ENCODE data around the gene EXOSC10. TPM values are rescaled to one million over a fixed set of nuclear protein-coding genes. Genes with fewer than 3 reads are reported as not detected.
"Not testable (repeated sequence)": the region's sequence is repeated elsewhere in the genome, so short reads cannot be mapped to it uniquely, and the experiment has no call there.

EXOSC10 gene
- total RNA-seq, 1 experiment from 2014 or later = 72.4 TPM

DNA sequence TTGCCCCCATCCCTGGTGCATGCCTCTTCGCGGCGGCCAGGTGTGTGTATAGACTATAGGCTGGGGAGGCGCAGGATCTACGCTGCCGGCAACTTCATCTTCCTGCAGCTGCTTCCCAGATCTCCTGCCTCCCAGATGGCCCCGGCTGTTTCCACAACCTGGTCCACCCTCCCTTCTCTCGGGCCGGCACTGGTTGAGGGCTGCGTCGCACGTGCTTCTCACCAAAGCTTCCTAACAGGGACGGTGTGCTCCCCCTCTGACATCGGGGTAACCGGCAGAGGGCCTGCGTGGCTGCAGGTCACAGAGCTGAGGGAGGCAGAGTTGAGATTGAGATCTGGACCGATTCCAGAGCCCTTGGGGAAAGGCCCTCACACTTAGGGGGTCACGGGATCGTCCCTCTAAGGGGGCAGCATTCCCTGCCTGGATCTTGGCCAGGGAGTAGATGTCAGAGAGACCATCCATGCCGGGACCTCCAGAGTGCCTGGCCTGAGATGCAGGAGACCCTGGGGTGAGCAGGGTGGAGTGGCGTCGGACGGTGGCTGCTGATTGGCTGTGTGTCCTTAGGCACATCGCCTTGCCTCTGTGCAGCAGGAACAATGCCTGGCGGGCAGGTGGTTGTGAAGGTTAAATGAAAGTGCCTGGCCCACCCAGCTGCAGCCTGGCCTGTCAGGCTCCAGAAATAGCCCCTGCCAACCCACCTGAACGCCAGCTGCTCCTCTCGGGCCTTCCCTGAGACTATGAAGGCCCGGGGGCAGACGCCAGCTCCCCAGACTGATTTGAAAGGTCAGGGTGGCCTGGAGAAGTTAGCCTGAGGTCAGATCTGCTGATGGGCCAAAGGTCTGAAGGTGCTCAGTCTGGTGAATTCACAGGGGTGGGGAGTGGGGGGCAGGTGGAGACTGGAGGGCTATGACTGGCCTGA lies 46.6 kb downstream of the EXOSC10 start:
- H3K27me3 ChIP-seq (replicated peaks) = no peaks in the 10 kb centered on the region
- H3K27ac ChIP-seq = no peak overlapping the region
- no peaks in the 10 kb centered on the region for H3K9me3 ChIP-seq (replicated peaks)
- H3K4me1 ChIP-seq (replicated peaks) = no peaks in the 10 kb centered on the region
- H3K4me3 ChIP-seq = no peak overlapping the region
- peaks cover 26% of the 10 kb centered on the region for H3K36me3 ChIP-seq
- no peak for DNase-seq (ENCODE audit: low read depth in 1 of 2, low spot score in 2 of 2)

DNA sequence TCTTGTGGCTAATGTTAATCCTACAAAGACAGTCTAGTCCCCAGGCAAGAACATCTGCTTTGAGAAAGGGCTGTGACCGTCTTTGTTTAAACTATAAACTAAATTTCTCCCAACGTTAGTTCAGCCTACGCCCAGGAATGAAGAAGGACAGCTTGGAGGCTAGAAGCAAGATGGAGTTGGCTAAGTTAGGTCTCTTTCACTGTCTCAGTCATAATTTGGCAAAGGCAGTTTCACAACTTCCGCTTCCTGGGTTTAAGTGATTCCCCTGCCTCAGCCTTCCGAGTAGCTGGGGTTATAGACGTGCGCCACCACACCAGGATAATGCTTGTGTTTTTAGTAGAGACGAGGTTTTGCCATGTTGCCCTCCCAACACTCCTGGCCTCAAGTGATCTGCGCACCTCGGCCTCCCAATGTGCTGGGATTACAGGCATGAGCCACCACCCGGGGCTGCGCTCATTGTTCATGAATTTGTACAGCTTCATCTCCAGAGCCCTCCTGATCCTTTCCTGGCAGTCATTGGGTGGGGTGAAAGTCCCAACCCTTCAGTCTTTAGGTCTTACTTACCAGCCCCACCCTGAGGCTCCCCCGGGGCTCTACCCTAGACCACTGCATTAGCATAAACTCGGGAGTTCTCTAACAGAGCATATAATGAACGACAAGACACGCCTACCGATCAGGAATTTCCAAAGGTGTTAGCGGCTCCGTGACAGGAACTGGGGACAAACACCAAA lies 47.7 kb downstream of the EXOSC10 start:
- Histone ChIP-seq H3K36me3 (peaks cover 16% of the 10 kb centered on the region), H3K4me1 (replicated peaks) (no peaks in the 10 kb centered on the region), H3K9me3 (replicated peaks) (no peaks in the 10 kb centered on the region), H3K27ac (no peak overlapping the region), H3K27me3 (replicated peaks) (no peaks in the 10 kb centered on the region), H3K4me3 (no peak overlapping the region)
- DNase-seq (ENCODE audit: low read depth in 1 of 2, low spot score in 2 of 2) = no peak

DNA sequence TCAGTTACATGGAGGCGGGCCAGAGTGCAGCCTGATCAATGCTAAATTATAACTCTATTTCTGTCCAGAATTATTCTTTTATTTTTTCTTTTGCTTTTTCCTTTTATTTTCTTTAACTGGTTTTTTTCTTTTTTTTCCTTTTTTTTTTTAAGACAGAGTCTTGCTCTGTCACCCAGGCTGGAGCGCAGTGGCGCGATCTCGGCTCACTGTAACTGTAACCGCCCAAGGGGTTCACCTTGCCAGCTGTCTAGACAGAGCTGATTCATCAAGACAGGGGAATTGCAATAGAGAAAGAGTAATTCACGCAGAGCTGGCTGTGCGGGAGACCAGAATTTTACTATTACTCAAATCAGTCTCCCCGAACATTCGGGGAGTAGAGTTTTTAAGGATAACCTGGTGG lies 48.5 kb downstream of the EXOSC10 start:
- H3K4me3 ChIP-seq, H3K36me3 ChIP-seq: not testable (repeated sequence)

DNA sequence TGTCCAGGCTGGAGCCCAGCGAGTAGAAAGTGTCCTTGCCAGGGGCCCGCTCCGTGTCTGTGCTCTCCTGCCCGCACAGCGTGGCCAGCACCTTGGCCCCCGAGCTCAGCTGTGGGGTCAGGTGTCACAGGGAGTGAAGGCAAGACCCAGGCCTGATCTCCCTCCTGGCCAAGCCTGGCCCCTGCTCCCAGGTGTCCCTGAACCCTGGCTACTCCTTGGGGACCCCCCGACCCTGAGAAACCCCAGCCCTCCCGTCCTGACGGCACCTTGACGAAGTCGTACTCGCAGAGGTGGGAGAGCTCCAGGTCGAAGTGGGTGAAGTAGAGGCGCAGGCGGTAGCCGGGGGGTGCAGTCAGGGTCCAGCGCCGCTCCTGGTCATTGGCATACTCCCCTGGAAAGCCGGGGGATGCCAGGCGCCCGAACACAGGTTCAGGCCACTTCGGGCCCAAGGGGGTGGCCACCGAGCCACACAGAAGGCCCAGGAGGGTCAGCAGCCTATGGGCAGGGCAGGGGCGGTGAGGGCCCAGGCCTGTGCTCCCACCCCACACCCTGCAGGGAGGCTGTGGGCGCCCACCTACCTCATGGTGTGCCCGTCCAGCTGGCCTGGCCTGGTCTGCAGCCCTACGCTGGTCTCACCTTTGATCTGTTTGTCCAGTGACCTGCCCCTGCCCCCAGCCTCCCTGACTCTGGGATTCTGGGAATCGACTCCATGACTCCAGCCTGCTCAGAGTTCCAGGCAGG lies 52.9 kb downstream of the EXOSC10 start, which contains the start of gene MASP2:
Gene MASP2 (minus strand): TSS at position 615 of the 741 bp plus-strand sequence. CDS start 32 bp downstream, at position 583.
- Histone ChIP-seq H3K36me3 (no peaks in the 10 kb centered on the region), H3K27me3 (replicated peaks) (no peaks in the 10 kb centered on the region), H3K27ac (no peak within 1 kb of the TSS), H3K9me3 (replicated peaks) (no peaks in the 10 kb centered on the region), H3K4me3 (no peak within 1 kb of the TSS), H3K4me1 (replicated peaks) (no peaks in the 10 kb centered on the region)
- DNase-seq (ENCODE audit: low read depth in 1 of 2, low spot score in 2 of 2) = no peak

More for the DNA sequence above, 48.5 kb downstream of the EXOSC10 start:
- H3K4me1 ChIP-seq (replicated peaks); DNase-seq (ENCODE audit: low read depth in 1 of 2, low spot score in 2 of 2); H3K27ac ChIP-seq; H3K27me3 ChIP-seq (replicated peaks); H3K9me3 ChIP-seq (replicated peaks): not testable (repeated sequence)

DNA sequence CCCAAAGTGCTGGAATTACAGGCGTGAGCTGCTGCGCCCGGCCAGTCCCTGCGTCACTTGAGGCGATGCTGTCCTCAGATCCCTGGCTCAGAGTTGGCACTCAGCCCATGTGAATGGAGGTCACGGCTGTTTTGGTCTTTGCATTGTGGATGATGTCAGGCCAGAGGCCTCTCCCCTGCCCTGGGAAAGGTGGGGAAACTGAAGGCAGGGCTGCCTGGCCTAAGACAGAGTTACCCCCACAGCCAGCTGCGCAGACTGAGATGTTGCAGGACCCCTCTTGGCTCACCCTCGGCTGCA lies 53.5 kb downstream of the EXOSC10 start:
- Histone ChIP-seq H3K4me3 (no peak overlapping the region), H3K27me3 (replicated peaks) (no peaks in the 10 kb centered on the region), H3K27ac (no peak overlapping the region), H3K9me3 (replicated peaks) (no peaks in the 10 kb centered on the region), H3K4me1 (replicated peaks) (no peaks in the 10 kb centered on the region), H3K36me3 (no peaks in the 10 kb centered on the region)
- no peak for DNase-seq (ENCODE audit: low read depth in 1 of 2, low spot score in 2 of 2)

DNA sequence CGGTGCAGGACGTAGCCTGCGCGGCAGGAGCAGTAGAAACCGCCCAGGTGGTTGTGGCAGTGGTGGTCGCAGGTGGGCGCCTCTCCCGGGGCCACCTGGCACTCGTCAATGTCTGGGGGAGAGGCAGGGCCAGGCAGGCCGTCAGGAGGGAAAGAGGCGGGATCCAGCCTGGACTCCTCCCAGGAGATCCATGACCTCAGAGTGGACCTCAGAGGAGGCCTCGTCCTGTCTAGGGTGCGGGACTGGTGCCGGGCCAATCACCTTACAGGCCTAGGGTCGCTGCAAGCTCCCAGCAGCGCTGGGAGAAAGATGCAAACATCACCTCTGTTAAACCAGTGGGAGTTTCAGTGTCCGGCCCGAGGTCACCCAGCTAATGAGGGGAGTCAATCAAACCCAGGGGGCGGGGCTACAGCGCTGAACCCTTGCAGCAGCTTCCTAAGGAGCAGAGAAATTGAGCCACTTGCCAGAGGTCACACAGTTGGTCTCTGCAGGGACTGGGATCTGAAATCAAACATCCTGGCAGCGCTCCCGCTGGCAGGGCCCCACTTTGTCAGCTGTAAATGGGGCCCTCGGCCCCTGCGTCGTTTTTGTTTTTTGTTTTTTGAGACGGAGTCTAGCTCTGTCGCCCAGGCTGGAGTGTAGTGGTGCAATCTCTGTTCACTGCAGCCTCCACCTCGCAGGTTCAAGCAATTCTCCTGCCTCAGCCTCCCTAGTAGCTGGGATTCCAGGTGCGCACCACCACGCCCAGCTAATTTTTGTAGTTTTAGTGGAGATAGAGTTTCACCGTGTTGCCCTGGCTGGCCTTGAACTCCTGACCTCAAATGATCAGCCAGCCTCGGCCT lies 54.0 kb downstream of the EXOSC10 start:
- Histone ChIP-seq H3K27me3 (replicated peaks) (no peaks in the 10 kb centered on the region), H3K4me1 (replicated peaks) (no peaks in the 10 kb centered on the region), H3K9me3 (replicated peaks) (no peaks in the 10 kb centered on the region), H3K4me3 (no peak overlapping the region), H3K36me3 (no peaks in the 10 kb centered on the region), H3K27ac (no peak overlapping the region)
- DNase-seq (ENCODE audit: low read depth in 1 of 2, low spot score in 2 of 2) = no peak

DNA sequence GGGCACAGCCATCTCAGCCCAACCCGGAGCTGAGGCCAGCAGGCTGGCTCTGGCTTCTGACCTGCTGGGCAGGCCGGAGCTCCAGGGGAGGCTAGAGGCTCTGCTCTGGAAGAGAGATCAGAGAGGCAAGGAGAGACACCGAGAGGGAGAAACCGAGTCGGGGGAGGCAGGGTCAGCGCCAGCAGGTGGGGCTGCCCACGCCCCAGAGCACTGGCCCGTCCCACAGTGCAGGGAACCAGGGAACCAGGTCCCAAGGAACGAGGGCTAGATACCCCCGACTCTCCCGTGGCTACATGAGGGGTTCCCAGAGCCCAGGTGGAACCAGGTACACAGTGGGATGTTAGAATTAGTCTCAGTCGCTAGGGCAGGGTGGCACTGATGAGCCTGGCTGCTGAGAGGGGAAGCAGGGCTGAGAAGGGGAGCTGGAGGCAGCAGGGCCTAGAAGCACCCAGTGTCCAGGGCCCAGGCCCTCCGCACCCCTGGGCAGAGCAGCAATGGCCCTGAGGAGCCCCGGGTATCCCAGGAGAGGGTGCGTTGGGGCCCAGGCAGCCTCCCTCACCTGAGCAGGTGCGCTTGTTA lies 54.7 kb downstream of the EXOSC10 start:
- no peak overlapping the region for H3K4me3 ChIP-seq
- no peak for DNase-seq (ENCODE audit: low read depth in 1 of 2, low spot score in 2 of 2)

DNA sequence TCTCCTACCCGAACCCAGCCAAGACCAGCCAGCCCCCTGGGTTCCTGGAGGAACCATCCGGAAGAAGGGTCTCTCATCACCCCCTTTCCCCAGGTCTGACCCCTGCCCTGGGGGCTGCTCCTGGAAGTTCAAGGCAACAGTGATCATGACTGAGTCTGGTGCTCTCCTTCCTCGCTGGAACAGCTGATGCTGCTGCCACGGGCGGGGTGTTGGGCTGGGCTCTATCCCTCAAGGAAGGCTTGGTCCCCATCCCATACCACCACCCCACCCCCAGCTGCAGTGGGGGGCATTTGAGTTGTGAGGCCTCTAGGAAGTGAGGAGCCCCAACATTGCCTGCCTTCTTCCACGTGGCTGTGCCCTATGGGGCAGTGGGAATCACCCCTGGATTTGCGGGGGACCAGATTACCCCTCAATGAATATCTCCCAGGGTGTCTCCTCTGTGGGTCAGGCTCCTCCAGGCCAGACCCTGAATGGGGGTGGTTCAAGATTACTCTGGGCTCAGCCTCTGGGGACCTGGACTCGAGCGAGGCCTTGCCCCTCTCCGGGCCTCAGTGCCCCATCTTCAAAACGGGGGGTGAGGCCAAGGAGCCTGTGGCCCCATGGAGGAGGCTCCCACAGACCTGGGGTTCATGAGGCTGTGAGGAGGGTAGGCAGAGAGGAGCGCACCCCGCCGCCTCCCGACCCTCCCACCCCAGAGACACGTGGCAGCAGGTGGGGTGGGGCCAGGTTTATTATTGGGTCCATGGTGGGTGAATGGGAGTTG lies 55.4 kb downstream of the EXOSC10 start:
- no peaks in the 10 kb centered on the region for H3K4me1 ChIP-seq (replicated peaks)
- no peak for DNase-seq (ENCODE audit: low read depth in 1 of 2, low spot score in 2 of 2)
- H3K27me3 ChIP-seq (replicated peaks) = no peaks in the 10 kb centered on the region
- H3K4me3 ChIP-seq = no peak overlapping the region
- H3K36me3 ChIP-seq = no peaks in the 10 kb centered on the region
- no peaks in the 10 kb centered on the region for H3K9me3 ChIP-seq (replicated peaks)
- H3K27ac ChIP-seq = no peak overlapping the region

More for the DNA sequence above, 54.7 kb downstream of the EXOSC10 start:
- Histone ChIP-seq H3K36me3 (no peaks in the 10 kb centered on the region), H3K4me1 (replicated peaks) (no peaks in the 10 kb centered on the region), H3K9me3 (replicated peaks) (no peaks in the 10 kb centered on the region), H3K27ac (no peak overlapping the region), H3K27me3 (replicated peaks) (no peaks in the 10 kb centered on the region)

DNA sequence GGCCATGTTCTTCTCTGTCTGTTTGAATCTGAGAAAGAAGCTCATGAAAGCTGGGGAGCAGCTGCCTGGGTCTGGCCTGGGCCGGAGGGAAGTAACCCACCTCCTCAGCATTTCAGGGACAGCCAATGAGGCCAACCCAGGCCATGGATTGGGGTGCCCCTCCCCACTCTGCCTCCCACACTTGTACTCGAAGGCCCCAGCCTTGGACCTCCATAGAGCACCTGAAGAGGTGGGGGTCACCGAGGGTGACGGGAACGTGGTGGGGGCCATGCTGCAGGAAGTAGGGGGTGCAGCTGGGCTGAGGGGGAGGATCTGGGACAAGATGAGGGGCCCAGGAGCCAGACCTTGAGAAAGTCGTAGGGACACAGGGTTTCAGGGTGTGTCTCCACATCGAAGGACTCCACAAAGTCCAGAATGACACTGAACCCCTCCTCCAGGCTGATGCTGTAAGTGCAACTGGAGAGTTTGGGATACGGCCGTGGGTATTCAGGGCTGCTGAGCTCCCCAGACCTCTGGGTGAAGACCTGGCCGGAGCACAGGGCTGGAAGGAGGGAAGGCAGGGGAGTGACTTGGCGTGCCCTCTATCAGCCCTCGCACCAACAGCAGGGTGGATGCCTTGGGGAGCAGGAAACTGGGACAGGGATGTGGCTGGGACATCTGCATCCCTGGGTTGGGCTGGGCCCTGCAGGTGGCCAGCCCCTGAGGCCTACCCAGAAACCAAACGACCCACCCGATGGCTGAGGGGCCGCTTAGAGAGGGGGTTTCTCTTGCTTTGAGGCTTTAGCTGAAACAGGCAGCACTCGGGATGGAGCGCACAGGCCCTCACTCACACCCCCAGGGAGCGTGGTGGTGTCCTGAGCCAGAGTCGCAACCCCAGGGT lies 56.4 kb downstream of the EXOSC10 start:
- DNase-seq (ENCODE audit: low read depth in 1 of 2, low spot score in 2 of 2) = no peak
- no peaks in the 10 kb centered on the region for H3K4me1 ChIP-seq (replicated peaks)
- no peaks in the 10 kb centered on the region for H3K27me3 ChIP-seq (replicated peaks)
- no peak overlapping the region for H3K4me3 ChIP-seq
- no peak overlapping the region for H3K27ac ChIP-seq
- H3K9me3 ChIP-seq (replicated peaks) = no peaks in the 10 kb centered on the region
- H3K36me3 ChIP-seq = no peaks in the 10 kb centered on the region

DNA sequence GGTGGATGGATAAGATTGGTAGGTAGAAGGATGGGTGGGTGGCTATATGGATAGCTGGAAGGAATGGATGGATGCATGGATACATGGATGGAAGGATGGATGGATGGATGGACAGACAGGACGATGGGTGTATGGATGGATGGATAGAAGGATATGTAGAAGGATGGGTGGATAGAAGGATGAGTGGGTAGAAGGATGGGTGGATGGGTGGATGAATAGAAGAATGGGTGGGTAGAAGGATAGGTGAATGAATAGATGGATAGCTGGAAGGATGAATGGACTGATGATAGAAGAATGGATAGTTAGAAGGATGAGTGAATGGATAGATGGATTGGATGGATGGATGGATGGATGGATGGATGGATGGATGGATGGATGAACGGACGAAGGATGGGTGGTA lies 57.6 kb downstream of the EXOSC10 start:
- Histone ChIP-seq H3K36me3 (no peaks in the 10 kb centered on the region), H3K9me3 (replicated peaks) (no peaks in the 10 kb centered on the region), H3K4me1 (replicated peaks) (no peaks in the 10 kb centered on the region), H3K27me3 (replicated peaks) (no peaks in the 10 kb centered on the region), H3K4me3 (no peak overlapping the region), H3K27ac (no peak overlapping the region)
- peak in 1 of 2 experiments; percentile 5 for DNase-seq (ENCODE audit: low read depth in 1 of 2, low spot score in 2 of 2)

DNA sequence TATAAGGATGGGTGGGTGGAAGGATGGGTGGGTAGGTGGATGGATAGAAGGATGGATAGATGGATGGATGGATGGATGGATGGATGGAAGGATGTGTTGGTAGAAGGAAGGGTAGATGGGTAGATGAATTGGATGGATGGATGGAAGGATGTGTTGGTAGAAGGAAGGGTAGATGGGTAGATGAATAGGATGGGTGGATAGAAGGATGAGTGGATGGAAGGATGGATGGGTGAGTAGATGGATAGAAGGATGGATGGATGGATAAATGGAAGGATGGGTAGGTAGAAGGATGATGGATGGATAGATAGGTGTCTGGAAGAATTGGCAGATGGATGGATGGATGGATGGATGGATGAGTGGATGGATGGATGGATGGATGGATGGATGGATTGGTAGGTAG lies 58.6 kb downstream of the EXOSC10 start:
- Histone ChIP-seq H3K36me3 (no peaks in the 10 kb centered on the region), H3K4me3 (no peak overlapping the region), H3K4me1 (replicated peaks) (no peaks in the 10 kb centered on the region), H3K27ac (no peak overlapping the region), H3K27me3 (replicated peaks) (no peaks in the 10 kb centered on the region; the same call in 1 of the 2 replicates), H3K9me3 (replicated peaks) (no peaks in the 10 kb centered on the region)
- no peak for DNase-seq (ENCODE audit: low read depth in 1 of 2, low spot score in 2 of 2)

DNA sequence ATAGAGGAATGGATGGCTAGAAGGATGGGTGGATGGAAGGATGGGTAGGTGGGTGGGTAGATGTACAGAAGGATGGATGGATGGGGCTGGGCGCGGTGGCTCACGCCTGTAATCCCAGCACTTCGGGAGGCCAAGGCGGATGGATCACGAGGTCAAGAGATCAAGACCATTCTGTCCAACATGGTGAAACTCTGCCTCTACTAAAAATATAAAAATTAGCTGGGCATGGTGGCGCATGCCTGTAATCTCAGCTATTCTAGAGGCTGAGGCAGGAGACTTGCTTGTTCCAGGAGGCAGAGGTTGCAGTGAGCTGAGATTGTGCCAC lies 59.6 kb downstream of the EXOSC10 start:
- not testable (repeated sequence) for H3K9me3 ChIP-seq (replicated peaks); H3K4me1 ChIP-seq (replicated peaks); H3K27me3 ChIP-seq (replicated peaks); H3K27ac ChIP-seq; H3K36me3 ChIP-seq; H3K4me3 ChIP-seq
- DNase-seq (ENCODE audit: low read depth in 1 of 2, low spot score in 2 of 2) = peak in 1 of 2 experiments; percentile 12
